ENCODE measurements around the gene PGBD5. TPM values are rescaled to one million over a fixed set of nuclear protein-coding genes. Genes with fewer than 3 reads are reported as not detected.
A peak's percentile ranks its signal among the peaks of the same experiment; 100 is the strongest.

Gene PGBD5
- total RNA-seq, 8 experiments from 2014 or later = 0.66 to 28.8 (median 12.3) TPM

- whole genome bisulfite sequencing, 10 experiments = 70 to 100% (median 94%) methylated on average over 1 to 7 of the region's 7 CpGs
- in situ Hi-C loops (cut with MboI; ENCODE audit: low pct_unique_long_range_greater_than_20kb in 2 of 9, low sequenced_read_pairs in 9 of 9, unreplicated experiment in 9 of 9) = no loop called here
- Histone ChIP-seq H3K4me3 (no peak overlapping the region), H3K4me1 (replicated peaks in 1 of 2) (peaks cover 14 to 17% of the 10 kb centered on the region in 2 donors), H3K27ac (no peak overlapping the region)
- ATAC-seq (replicated peaks in 6 of 8) = no peak
Observed at GRCh38 chr1:230330157-230330556, 96.0 kb downstream of the PGBD5 start.

GRCh38 chr1:230328342-230329015, 97.7 kb downstream of the PGBD5 start:
- in situ Hi-C loops (cut with MboI; ENCODE audit: low pct_unique_long_range_greater_than_20kb in 2 of 9, low sequenced_read_pairs in 9 of 9, unreplicated experiment in 9 of 9) = no loop called here
- Histone ChIP-seq H3K4me3 (no peak overlapping the region), H3K4me1 (replicated peaks in 1 of 2) (peaks cover 14 to 16% of the 10 kb centered on the region in 2 donors), H3K27ac (no peak overlapping the region)
- ATAC-seq (replicated peaks in 6 of 8) = peak in 2 of 8 experiments; percentile 67 to 91
- 17 to 93% (median 85%) methylated on average over 1 to 7 of the region's 7 CpGs; no CpG with 5 or more reads in 2 of the 10 experiments for WGBS, 10 experiments

DNA sequence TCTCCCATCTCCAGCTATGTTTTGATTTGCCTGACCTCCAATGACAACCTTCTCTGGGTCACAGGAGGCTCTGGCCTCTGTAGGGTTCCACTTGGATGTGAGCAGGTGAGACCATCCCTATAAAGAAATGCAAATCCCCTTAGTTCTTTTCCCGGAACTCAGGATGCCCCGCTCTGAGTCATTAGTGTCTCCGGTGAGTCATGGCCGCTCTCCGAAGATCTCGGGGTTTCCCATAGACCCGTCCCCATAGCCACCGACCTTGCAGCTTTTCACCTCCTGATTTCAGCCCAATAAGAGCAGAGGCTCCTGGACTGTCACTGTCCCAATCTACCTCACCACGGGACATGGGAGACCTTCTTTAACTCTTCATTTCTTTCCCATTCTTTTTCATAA, 98.2 kb downstream of the PGBD5 start:
- H3K4me3 ChIP-seq = no peak overlapping the region
- H3K27ac ChIP-seq = no peak overlapping the region
- no peak for ATAC-seq (replicated peaks in 6 of 8)
- in situ Hi-C loops (cut with MboI; ENCODE audit: low pct_unique_long_range_greater_than_20kb in 2 of 9, low sequenced_read_pairs in 9 of 9, unreplicated experiment in 9 of 9) = no loop called here
- WGBS, 10 experiments = 39 to 85% (median 78%) methylated on average over 2 to 8 of the region's 9 CpGs
- peaks cover 8 to 10% of the 10 kb centered on the region in 2 donors for H3K4me1 ChIP-seq (replicated peaks in 1 of 2)

- no peak overlapping the region for H3K4me3 ChIP-seq
- peaks cover 3% of the 10 kb centered on the region in 2 donors for H3K4me1 ChIP-seq (replicated peaks in 1 of 2)
- WGBS, 10 experiments = 67 to 99% (median 89%) methylated on average over 1 to 22 of the region's 31 CpGs
- in situ Hi-C loops (cut with MboI; ENCODE audit: low pct_unique_long_range_greater_than_20kb in 2 of 9, low sequenced_read_pairs in 9 of 9, unreplicated experiment in 9 of 9) = no loop called here
- H3K27ac ChIP-seq = no peak overlapping the region
- no peak for ATAC-seq (replicated peaks in 6 of 8)
Observed at GRCh38 chr1:230326971-230327891, 98.9 kb downstream of the PGBD5 start.

DNA sequence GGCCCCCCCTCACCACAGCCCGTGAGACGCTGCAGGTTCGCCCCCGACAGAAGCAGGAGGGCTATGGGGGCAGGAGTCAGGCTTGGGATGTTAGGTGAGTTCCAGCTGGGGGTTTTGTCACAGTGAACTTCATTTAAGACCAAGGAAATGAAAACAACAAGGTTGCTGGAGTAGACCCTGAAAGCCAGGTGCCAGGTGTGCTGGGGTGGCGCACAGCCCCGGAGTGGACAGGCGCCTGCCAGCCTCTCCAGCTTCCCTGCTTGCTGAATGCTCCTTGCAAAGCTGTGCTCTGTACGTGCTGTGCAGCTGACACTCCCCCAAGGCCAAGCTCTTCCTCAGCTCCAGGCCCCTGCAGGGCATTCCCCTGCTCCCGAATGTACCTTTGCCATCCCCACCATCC, 102.4 kb downstream of the PGBD5 start:
- 92 to 100% (median 95%) methylated on average over 4 to 8 of the region's 9 CpGs; no CpG with 5 or more reads in 7 of the 10 experiments for WGBS, 10 experiments
- in situ Hi-C loops (cut with MboI; ENCODE audit: low pct_unique_long_range_greater_than_20kb in 2 of 9, low sequenced_read_pairs in 9 of 9, unreplicated experiment in 9 of 9) = loop anchor here in 8 of 9 experiments (25.0 kb wide), 2 partner anchors 661 to 1061 kb away; partner anchors contain the start of gene RAB4A (in 3 of the 8)
- no peaks in the 10 kb centered on the region for H3K4me1 ChIP-seq (replicated peaks in 1 of 2)
- H3K27ac ChIP-seq = no peak overlapping the region
- H3K4me3 ChIP-seq = no peak overlapping the region
- no peak for ATAC-seq (replicated peaks in 6 of 8)

DNA sequence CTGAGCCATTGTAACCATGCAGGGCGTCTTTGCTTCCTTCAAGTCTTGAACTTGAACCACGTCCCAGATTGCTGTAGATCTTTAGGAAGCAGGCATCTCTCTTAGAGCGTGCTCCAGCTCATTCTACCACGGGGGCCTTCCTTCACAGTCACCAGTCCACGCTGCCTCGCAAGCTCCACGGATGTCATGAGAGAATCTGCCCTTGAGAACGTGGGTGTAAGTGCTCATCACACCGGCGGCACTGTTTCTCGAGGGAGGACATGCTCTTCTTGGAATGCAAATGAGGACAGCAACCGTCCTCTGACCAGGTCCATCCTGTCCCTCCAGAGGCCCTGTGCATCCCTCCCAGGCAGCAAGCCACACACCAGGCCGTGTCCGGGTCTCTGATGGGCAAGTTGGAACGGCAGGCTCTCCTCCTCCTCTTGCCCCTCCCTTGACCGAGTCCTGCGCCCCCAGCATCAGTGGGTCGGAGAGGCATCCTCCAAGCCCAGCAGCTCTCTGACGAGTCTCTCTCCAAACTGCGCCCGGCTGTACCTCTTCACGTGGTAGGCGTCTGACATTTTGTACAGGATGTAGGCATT, 103.1 kb downstream of the PGBD5 start:
- WGBS, 10 experiments = 67 to 100% (median 89%) methylated on average over 2 to 15 of the region's 23 CpGs; no CpG with 5 or more reads in 3 of the 10 experiments
- in situ Hi-C loops (cut with MboI; ENCODE audit: low pct_unique_long_range_greater_than_20kb in 2 of 9, low sequenced_read_pairs in 9 of 9, unreplicated experiment in 9 of 9) = loop anchor here in 8 of 9 experiments (25.0 kb wide), 2 partner anchors 661 to 1061 kb away; partner anchors contain the start of gene RAB4A (in 3 of the 8)
- ATAC-seq (replicated peaks in 6 of 8) = peak in 1 of 8 experiments; percentile 18
- Histone ChIP-seq H3K27ac (no peak overlapping the region), H3K4me3 (no peak overlapping the region), H3K4me1 (replicated peaks in 1 of 2) (no peaks in the 10 kb centered on the region)

- in situ Hi-C loops (cut with MboI; ENCODE audit: low pct_unique_long_range_greater_than_20kb in 2 of 9, low sequenced_read_pairs in 9 of 9, unreplicated experiment in 9 of 9) = loop anchor here in 8 of 9 experiments (25.0 kb wide), 2 partner anchors 660 to 1060 kb away; partner anchors contain the start of gene RAB4A (in 3 of the 8)
- Histone ChIP-seq H3K27ac (no peak overlapping the region), H3K4me1 (replicated peaks in 1 of 2) (no peaks in the 10 kb centered on the region), H3K4me3 (no peak overlapping the region)
- WGBS, 10 experiments = 92 to 100% (median 97%) methylated on average over 1 to 15 of the region's 15 CpGs; no CpG with 5 or more reads in 6 of the 10 experiments
- ATAC-seq (replicated peaks in 6 of 8) = no peak
Observed at GRCh38 chr1:230322421-230322756, 103.7 kb downstream of the PGBD5 start.

DNA sequence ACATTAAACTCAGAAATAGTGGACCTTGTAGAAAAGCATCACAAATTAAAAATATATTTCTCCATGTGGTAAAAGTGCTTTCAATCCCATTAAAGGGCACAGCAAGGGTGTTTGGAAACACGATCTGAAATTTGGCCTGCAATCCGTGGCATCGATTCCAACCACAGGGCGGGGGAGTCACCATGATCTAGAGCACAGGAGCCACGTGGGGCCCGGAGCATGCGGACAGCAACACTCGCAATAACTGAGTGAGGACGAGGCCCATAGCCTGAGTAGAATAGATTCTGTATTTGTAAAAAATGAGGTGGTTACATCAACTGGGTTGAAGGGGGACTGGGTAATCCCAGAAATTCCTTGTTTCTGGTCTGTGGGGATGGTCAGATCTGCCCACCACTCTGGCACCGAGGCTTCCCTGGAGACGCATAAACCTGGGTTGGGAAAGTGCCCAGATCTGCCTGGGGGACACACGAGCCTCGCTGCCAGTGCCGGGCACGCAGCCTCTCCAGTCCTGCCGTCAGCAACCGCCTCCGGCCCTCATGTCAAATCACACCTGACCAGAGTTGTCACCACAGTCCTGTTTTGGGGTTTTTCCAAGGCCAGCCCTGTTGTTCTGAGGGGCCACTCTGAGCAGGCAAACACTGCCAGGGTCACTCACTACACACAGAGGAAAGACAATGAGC, 104.3 kb downstream of the PGBD5 start:
- ATAC-seq (replicated peaks in 6 of 8) = no peak
- WGBS, 10 experiments = 0 to 95% (median 89%) methylated on average over 1 to 18 of the region's 18 CpGs; no CpG with 5 or more reads in 2 of the 10 experiments
- in situ Hi-C loops (cut with MboI; ENCODE audit: low pct_unique_long_range_greater_than_20kb in 2 of 9, low sequenced_read_pairs in 9 of 9, unreplicated experiment in 9 of 9) = loop anchor here in 8 of 9 experiments (25.0 kb wide), 2 partner anchors 660 to 1060 kb away; partner anchors contain the start of gene RAB4A (in 3 of the 8)
- Histone ChIP-seq H3K27ac (no peak overlapping the region), H3K4me3 (no peak overlapping the region), H3K4me1 (replicated peaks in 1 of 2) (no peaks in the 10 kb centered on the region)

DNA sequence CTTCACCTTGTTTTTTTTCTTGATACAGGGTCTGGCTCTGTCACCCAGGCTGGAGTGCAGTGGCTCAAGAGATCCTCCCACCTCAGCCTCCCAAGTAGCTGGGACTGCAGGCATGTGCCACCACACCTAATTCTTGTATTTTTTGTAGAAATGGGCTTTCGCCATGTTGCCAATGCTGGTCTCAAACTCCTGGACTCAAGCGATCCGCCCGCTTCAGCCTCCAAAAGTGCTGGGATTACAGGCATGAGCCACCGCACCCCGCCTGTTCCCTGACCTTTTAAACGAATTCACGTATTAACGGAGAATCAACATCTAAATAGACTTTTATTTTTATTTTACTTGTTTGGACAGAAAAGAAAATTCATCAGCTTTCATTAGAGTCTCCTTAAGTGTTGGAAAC, 104.8 kb downstream of the PGBD5 start:
- Histone ChIP-seq H3K4me3 (no peak overlapping the region), H3K4me1 (replicated peaks in 1 of 2) (no peaks in the 10 kb centered on the region), H3K27ac (no peak overlapping the region)
- in situ Hi-C loops (cut with MboI; ENCODE audit: low pct_unique_long_range_greater_than_20kb in 2 of 9, low sequenced_read_pairs in 9 of 9, unreplicated experiment in 9 of 9) = loop anchor here in 8 of 9 experiments (25.0 kb wide), 2 partner anchors 659 to 1059 kb away; partner anchors contain the start of gene RAB4A (in 3 of the 8)
- WGBS, 10 experiments = 65 to 100% (median 91%) methylated on average over 4 to 9 of the region's 9 CpGs; no CpG with 5 or more reads in 1 of the 10 experiments
- no peak for ATAC-seq (replicated peaks in 6 of 8)

DNA sequence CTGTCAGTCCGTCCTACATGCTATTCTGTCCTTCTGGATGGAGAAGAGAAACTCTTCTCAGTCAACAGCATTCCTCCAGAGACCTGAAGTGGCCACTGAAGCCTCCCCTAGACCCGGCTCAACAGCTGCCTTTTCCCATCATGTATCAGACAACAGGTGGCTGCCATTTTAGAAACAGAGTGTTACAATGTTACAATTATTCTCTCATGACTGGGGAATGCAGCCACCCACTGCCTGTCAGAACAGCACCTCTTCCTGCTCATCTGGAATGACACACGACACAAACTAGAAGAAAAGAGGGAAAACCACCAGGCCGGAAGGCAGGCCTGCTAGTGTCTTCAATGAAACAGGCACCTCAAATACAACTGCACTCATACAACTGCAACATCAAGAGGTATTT, 105.3 kb downstream of the PGBD5 start:
- ATAC-seq (replicated peaks in 6 of 8) = no peak
- no peaks in the 10 kb centered on the region for H3K4me1 ChIP-seq (replicated peaks in 1 of 2)
- in situ Hi-C loops (cut with MboI; ENCODE audit: low pct_unique_long_range_greater_than_20kb in 2 of 9, low sequenced_read_pairs in 9 of 9, unreplicated experiment in 9 of 9) = loop anchor here in 8 of 9 experiments (25.0 kb wide), 2 partner anchors 659 to 1059 kb away; partner anchors contain the start of gene RAB4A (in 3 of the 8)

GRCh38 chr1:230319014-230319747, 107.0 kb downstream of the PGBD5 start:
- Histone ChIP-seq H3K27ac (no peak overlapping the region), H3K4me3 (no peak overlapping the region), H3K4me1 (replicated peaks in 1 of 2) (no peaks in the 10 kb centered on the region)
- ATAC-seq (replicated peaks in 6 of 8) = no peak
- WGBS, 10 experiments = 0 to 100% (median 89%) methylated on average over 1 to 13 of the region's 17 CpGs; no CpG with 5 or more reads in 2 of the 10 experiments
- in situ Hi-C loops (cut with MboI; ENCODE audit: low pct_unique_long_range_greater_than_20kb in 2 of 9, low sequenced_read_pairs in 9 of 9, unreplicated experiment in 9 of 9) = loop anchor here in 8 of 9 experiments (25.0 kb wide), 2 partner anchors 657 to 1057 kb away; partner anchors contain the start of gene RAB4A (in 3 of the 8)

More for the DNA sequence above, 105.3 kb downstream of the PGBD5 start:
- Histone ChIP-seq H3K4me3 (no peak overlapping the region), H3K27ac (no peak overlapping the region)
- 11 to 100% (median 94%) methylated on average over 1 to 4 of the region's 4 CpGs; no CpG with 5 or more reads in 2 of the 10 experiments for WGBS, 10 experiments
